Measurements from ENCODE around the gene DLL3.

Gene DLL3

DNA sequence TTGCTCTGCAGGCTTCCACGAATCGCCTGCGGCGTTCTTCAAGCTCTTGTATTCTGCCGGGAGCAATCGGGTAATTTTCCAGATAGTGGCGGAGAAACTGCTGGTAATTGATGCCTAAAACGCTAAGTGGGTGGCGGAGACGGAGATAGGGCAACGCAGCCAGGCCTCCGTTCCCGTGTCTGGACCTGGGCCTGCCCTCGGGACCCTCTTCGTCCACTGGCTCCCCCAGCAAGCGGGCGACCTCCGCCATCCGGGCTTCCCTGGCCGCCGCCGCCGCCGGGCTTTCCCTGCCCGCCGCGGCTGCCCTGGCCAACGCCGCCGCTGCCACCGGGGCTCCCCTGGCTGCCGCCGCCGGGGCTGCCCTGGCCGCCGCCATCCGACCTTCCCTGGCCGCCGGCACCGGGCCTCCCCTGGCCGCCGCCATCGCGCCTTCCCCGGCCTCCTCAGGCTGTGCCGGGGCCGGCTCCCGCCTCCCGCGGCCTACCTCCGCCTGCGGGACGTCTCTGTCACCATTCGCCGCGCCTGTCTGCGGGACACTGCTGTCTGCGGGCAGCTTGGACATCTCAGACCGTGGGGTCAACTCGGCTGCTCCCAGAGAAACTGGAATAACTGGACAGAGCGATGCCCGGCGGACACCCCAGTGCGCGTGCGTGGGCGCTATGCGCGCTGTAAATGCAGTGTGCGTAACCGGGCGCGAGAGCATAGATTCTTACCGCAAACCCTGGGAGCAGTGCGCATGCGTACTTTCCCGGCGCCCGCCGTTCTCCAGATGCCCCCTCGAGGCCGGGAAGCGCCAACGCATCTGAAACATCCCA lies 41.0 kb downstream of the DLL3 start, which contains the start of gene EID2:
TSS of gene EID2 (minus strand) at position 644 of the 815 bp plus-strand sequence. CDS start at position 562, 82 bp downstream.
- ATAC-seq (replicated peaks): peak; percentile 87 to 92
- Mint-ChIP-seq H3K27me3 (no peaks in the 10 kb centered on the region), H3K27ac (peak within 1 kb of the TSS; percentile 97), H3K4me3 (peak within 1 kb of the TSS; percentile 93 to 97), H3K4me1 (peaks cover 25 to 53% of the 10 kb centered on the region in 2 donors), H3K9me3 (no peaks in the 10 kb centered on the region), H3K36me3 (peaks cover 0 to 13% of the 10 kb centered on the region in 2 donors)
- peak; percentile 88 for DNase-seq

DNA sequence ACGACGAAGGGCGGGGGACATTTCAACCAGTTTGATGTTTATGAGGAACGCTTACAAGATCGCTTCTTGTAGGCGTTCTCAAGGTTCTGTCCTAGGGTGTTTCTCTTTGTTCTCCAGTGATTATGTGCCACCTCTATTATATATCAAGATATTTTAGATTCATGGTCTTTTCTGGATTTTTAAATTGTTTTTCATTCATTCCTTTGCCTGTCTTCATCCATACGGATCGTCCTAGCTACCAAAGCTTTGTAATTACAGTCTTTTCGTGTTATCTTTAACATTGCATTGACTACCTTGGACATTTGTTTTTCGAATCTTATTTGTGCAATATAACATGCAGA lies 41.6 kb downstream of the DLL3 start:
- no peaks in the 10 kb centered on the region for H3K27me3 Mint-ChIP-seq
- H3K4me1 Mint-ChIP-seq: peaks cover 25 to 57% of the 10 kb centered on the region in 2 donors
- no peaks in the 10 kb centered on the region for H3K9me3 Mint-ChIP-seq
- peak overlapping the region; percentile 93 to 97 for H3K4me3 Mint-ChIP-seq
- H3K27ac Mint-ChIP-seq: peak overlapping the region; percentile 97
- ATAC-seq (replicated peaks): no peak
- no peak for DNase-seq
- peaks cover 0 to 13% of the 10 kb centered on the region in 2 donors for H3K36me3 Mint-ChIP-seq

DNA sequence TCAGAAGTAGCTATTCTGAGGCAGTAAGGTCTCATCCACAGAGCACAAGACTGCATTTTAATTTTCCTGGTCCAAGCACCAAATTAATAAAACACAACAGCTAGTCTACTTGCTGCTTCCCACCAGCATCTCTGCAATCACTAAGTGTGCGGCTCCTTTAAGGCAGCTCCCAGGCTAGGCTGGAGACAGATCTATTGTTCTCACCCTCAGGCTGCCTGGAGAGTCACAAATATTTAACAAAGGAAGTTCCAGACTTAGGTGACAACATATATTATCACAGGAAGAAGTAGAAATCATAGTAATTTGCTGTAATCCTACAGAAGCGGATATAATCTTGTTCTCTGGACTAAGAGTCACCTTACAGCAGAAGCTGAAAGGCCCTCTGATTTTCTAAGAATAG lies 43.5 kb downstream of the DLL3 start:
- no peak for DNase-seq
- H3K27ac Mint-ChIP-seq: peak overlapping the region; percentile 9
- H3K4me1 Mint-ChIP-seq: peaks cover 20 to 53% of the 10 kb centered on the region in 2 donors
- H3K27me3 Mint-ChIP-seq: peaks cover 3 to 12% of the 10 kb centered on the region in 2 donors
- H3K9me3 Mint-ChIP-seq: no peaks in the 10 kb centered on the region
- H3K4me3 Mint-ChIP-seq: no peak overlapping the region
- ATAC-seq (replicated peaks): no peak
- peaks cover 0 to 6% of the 10 kb centered on the region in 2 donors for H3K36me3 Mint-ChIP-seq

DNA sequence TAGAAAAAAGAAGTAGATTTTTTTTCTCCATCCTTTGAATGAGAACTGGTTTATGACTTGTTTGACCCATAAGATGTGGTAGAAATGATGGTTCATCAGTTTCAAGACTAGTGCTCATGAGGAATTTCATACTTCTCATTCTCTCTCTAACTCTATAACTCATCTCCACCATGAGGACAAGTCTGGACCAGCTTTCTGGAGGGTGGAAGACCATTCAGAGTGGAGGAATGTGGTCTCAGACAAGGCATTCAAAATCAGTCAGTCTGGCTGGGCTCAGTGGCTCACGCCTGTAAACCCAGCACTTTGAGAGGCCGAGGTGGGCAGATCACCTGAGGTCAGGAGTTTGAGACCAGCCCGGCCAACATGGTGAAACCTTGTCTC lies 44.7 kb downstream of the DLL3 start:
- DNase-seq: no peak
- Mint-ChIP-seq H3K4me1 (peaks cover 14 to 45% of the 10 kb centered on the region in 2 donors), H3K27ac (no peak overlapping the region), H3K9me3 (no peaks in the 10 kb centered on the region), H3K36me3 (peaks cover 0 to under 1% of the 10 kb centered on the region in 2 donors), H3K4me3 (no peak overlapping the region), H3K27me3 (peaks cover 6 to 16% of the 10 kb centered on the region in 2 donors)
- ATAC-seq (replicated peaks): no peak

DNA sequence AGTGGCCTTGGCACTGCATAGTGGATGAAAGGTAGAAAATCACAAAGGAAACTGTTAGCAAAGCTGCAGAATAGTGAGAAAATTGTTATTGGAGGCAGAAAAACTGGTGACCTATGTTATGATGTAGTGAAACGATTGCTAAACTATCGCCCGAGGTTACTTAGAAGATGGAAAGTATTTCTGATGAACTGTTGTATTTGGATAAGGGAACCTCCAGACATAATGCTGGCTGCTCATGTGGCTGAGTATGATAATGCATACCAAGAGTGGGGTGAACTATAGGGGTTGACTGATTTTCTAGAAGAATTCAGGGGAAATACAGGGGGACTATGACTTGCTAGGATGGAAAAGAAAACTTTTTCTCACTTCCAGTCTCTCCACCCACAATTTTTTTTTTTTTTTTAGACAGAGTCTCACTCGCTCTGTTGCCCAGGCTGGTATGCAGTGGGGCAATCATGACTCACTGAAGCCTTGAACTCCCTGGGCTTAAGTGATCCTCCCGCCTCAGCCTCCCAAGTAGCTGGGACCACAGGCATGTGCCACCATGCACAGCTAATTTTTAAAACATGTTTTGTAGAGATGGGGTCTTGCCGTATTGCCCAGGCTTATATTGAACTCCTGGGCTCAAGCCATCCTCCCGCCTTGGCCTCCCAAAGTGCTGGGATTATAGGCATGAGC lies 45.6 kb downstream of the DLL3 start:
- no peak for DNase-seq
- Mint-ChIP-seq H3K36me3 (no peaks in the 10 kb centered on the region), H3K27ac (no peak overlapping the region), H3K27me3 (peaks cover 6 to 21% of the 10 kb centered on the region in 2 donors), H3K9me3 (no peaks in the 10 kb centered on the region), H3K4me1 (peaks cover 10 to 39% of the 10 kb centered on the region in 2 donors), H3K4me3 (no peak overlapping the region)
- peak; percentile 38 to 41 for ATAC-seq (replicated peaks)

DNA sequence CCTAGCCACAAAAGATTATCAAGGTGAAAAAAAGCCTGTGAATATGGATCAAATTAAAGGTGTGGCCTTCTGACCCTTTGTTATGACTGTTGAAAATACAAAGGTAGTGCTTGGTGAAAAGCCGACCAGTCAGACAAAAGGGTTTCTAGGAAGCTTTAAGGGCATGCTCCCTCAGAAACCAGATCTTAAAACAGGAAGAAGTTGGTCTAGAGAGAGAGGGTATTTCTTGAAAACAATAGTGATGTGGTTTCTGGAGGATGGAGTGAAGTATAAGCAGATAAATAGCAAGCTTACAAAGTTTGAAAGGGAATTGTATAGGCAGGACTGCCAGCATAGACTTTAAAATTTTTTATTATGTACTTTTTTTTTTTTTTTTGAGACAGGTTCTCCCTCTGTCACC lies 46.2 kb downstream of the DLL3 start:
- H3K27me3 Mint-ChIP-seq: peaks cover 6 to 22% of the 10 kb centered on the region in 2 donors
- H3K9me3 Mint-ChIP-seq: no peaks in the 10 kb centered on the region
- no peak overlapping the region for H3K27ac Mint-ChIP-seq
- DNase-seq: no peak
- H3K4me1 Mint-ChIP-seq: peaks cover 10 to 37% of the 10 kb centered on the region in 2 donors
- H3K4me3 Mint-ChIP-seq: no peak overlapping the region
- no peak for ATAC-seq (replicated peaks)
- no peaks in the 10 kb centered on the region for H3K36me3 Mint-ChIP-seq

DNA sequence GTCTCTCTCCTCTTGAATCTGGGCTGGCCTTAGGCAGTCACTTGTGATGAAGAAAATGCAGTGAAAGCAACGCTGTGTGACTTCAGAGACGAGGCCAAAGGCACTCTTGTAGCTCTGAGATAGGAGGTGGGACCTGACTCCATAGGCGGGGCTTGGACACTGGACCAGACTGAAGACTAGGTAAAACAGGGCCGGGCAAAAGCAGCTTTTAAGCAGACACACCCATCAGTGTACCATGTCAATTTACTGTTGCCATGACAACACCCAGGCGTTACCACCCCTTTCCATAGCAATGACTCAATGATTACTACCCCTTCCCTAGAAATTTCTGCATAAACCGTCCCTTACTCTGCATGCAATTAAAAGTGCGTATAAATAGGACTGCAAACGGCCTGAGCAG lies 47.9 kb downstream of the DLL3 start:
- Mint-ChIP-seq H3K27ac (no peak overlapping the region), H3K27me3 (peaks cover 6 to 22% of the 10 kb centered on the region in 2 donors), H3K9me3 (no peaks in the 10 kb centered on the region), H3K36me3 (no peaks in the 10 kb centered on the region), H3K4me1 (peaks cover 10 to 25% of the 10 kb centered on the region in 2 donors), H3K4me3 (no peak overlapping the region)
- ATAC-seq (replicated peaks) (no peak), DNase-seq (no peak)

DNA sequence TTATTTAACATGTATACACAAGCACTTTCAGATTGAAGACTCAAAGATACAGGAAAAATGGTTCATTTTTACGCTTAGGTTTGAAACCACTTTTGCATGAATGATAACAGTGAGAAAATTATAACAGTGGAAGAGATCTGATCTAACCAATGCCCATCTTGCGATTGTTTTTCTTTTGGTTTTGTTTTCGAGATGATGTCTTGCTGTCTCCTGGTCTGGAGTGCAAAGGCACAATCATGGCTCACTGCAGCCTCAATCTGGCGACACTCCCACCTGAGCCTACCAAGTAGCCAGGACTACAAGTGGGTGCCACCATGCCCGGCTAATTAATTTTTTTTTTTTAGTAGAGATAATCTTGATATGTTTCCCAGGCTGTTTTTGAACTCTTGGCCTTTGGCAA lies 51.5 kb downstream of the DLL3 start:
- no peaks in the 10 kb centered on the region for H3K9me3 Mint-ChIP-seq

DNA sequence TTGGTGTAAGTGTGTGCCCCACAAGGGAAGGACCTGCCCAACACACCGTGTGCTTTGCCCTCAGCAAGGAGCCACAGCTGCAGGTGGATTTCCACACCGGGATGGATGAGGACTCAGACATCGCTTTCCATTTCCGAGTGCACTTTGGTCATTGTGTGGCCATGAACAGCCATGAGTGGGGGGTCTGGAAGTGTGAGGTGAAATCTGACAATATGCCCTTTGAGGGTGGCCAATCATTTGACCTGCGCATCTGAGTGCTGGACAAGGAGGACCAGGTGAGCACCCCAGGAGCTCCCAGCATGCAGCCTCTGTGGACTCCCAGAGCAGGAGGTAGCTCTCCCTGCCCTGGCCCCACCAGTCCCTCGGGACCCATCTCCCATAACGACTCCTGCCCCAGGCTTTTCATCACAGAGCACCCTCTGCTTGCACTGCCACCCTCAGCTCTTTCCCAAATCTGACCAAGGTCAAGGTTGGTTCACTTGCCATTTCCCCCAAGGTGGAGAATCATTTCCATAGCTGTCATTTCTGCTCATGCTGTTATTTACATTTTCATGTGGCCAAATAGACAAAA lies 54.4 kb downstream of the DLL3 start:
- no peak overlapping the region for H3K27ac Mint-ChIP-seq
- no peaks in the 10 kb centered on the region for H3K36me3 Mint-ChIP-seq
- no peak for ATAC-seq (replicated peaks)
- peaks cover 0 to 6% of the 10 kb centered on the region in 2 donors for H3K27me3 Mint-ChIP-seq
- no peaks in the 10 kb centered on the region for H3K9me3 Mint-ChIP-seq
- no peak for DNase-seq
- no peak overlapping the region for H3K4me3 Mint-ChIP-seq
- peaks cover 19 to 27% of the 10 kb centered on the region in 2 donors for H3K4me1 Mint-ChIP-seq

More for the DNA sequence above, 51.5 kb downstream of the DLL3 start:
- Mint-ChIP-seq H3K4me3 (no peak overlapping the region), H3K36me3 (no peaks in the 10 kb centered on the region), H3K27ac (no peak overlapping the region), H3K4me1 (peaks cover 13 to 17% of the 10 kb centered on the region in 2 donors), H3K27me3 (peaks cover 6 to 22% of the 10 kb centered on the region in 2 donors)
- DNase-seq: no peak
- no peak for ATAC-seq (replicated peaks)

DNA sequence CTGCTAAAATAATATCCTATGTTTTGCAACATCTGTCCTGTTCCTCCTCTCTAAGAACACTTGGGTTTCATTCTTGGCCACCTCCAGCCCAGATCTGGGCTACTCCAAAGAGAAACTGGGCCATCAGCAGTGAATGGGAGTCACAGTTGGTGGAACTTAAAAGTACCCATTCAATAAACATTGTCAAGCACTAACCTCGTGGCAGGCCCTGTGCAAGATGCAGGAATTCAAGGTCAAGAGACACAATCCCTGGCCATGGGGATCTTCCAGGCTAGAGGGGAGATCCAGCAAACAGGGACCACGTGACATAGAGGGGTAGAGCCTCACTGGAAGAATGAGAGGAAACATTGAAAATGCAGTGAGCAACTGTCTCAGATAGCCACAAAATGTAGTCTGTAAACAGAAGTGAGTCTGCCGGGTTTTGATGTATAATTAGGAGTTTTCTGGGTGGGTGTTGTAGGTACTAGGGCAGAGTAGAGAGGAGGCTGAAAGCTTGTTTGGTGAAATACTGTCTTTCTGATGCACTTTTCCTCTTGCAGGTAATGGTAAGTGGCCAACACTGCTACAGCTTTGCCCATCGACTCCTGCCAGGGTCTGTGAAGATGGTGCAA lies 56.1 kb downstream of the DLL3 start:
- DNase-seq: no peak
- H3K27ac Mint-ChIP-seq: no peak overlapping the region
- no peaks in the 10 kb centered on the region for H3K36me3 Mint-ChIP-seq
- no peak for ATAC-seq (replicated peaks)
- no peaks in the 10 kb centered on the region for H3K27me3 Mint-ChIP-seq
- H3K9me3 Mint-ChIP-seq: no peaks in the 10 kb centered on the region
- H3K4me1 Mint-ChIP-seq: peaks cover 26 to 28% of the 10 kb centered on the region in 2 donors
- no peak overlapping the region for H3K4me3 Mint-ChIP-seq

DNA sequence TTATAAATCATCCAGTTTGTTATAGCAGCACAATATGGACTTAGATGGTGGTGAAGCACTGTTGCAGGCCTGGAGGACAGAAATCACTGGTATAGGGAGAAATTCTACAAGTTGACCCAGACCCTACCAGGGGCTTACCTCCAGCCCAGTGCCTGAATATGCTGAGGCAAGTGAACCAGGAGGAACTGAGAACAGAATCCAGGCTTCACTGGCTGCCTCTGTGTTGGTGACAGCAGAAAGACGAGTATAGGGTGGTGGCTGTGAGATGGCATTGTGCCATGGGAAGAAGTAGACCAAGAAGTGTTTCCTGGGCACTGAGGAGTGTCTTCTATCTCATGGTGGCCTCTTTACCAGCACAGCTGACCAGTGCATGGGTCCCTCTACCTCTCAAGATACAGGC lies 57.1 kb downstream of the DLL3 start:
- Mint-ChIP-seq H3K27ac (no peak overlapping the region), H3K36me3 (no peaks in the 10 kb centered on the region), H3K4me3 (no peak overlapping the region), H3K27me3 (no peaks in the 10 kb centered on the region), H3K9me3 (no peaks in the 10 kb centered on the region), H3K4me1 (peaks cover 26 to 28% of the 10 kb centered on the region in 2 donors)
- DNase-seq (no peak), ATAC-seq (replicated peaks) (peak; percentile 51 to 63)

All from stimulated activated naive B cell treated with anti-CD40 and anti-IgM and Interleukin-4, amounts not matched to agents 10 μg/mL and 1 μg/mL and 100 μg/mL, for 72 hours (primary cell).